ENCODE data around the gene NPHP4.

GRCh38 chr1:5921129-5921528 lies 71.1 kb downstream of the NPHP4 start:
- TF ChIP-seq EZH2 (IDR thresholded peaks at IDR 0.05) (no peak), EGR1 (IDR thresholded peaks at IDR 0.05; ENCODE audit: low read depth) (no peak), POLR2AphosphoS5 (IDR thresholded peaks at IDR 0.05; ENCODE audit: low read depth, low read length) (no peak), SP1 (IDR thresholded peaks at IDR 0.05; ENCODE audit: low read depth) (no peak), SIN3A (IDR thresholded peaks at IDR 0.05; ENCODE audit: low read depth) (no peak), POLR2A (IDR thresholded peaks at IDR 0.05; ENCODE audit: borderline replicate concordance, extremely low read depth, insufficient read depth, insufficient read length) (no peak), MAX (IDR thresholded peaks at IDR 0.05) (no peak), CTCF (IDR thresholded peaks at IDR 0.05 in 2 of 3, conservative IDR thresholded peaks at IDR 0.05 in 1 of 3; ENCODE audit: borderline replicate concordance in 1 of 3, insufficient read depth in 1 of 3, low read depth in 2 of 3, low read length in 2 of 3) (no peak), YY1 (IDR thresholded peaks at IDR 0.05; ENCODE audit: extremely low read depth, insufficient replicate concordance, low read depth, low read length) (no peak), EZH2phosphoT487 (IDR thresholded peaks at IDR 0.05; ENCODE audit: borderline replicate concordance) (no peak), RAD21 (IDR thresholded peaks at IDR 0.05; ENCODE audit: low read depth) (no peak)
